ENCODE measurements around the gene NPRL2.

Gene NPRL2

DNA sequence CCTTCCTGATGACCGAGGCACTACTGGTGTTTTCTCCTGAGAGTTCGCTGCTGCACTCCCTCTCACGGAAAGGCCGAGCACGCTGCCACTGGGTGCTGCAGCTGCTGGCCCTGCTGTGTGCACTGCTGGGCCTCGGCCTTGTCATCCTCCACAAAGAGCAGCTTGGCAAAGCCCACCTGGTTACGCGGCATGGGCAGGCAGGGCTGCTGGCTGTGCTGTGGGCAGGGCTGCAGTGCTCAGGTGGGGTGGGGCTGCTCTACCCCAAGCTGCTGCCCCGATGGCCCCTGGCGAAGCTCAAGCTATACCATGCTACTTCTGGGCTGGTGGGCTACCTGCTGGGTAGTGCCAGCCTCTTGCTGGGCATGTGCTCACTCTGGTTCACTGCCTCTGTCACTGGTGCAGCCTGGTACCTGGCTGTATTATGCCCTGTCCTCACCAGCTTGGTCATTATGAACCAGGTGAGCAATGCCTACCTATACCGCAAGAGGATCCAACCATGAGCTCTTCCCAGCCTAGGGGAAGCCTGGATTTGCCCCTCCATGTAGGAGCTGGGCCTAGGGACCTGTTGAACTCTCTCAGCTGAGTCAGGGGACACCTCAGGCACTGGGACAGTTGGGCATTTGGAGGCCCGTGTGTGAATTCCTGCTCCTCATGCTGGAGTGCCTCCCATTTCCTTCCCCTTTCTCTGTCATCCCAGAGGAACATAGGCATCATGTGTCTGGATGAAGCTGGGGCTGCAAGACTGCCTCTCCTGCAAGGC is 2.9 kb upstream of the NPRL2 start:
- FAIRE-seq (no peak), DNase-seq (ENCODE audit: insufficient read length, low spot score) (no peak)

DNA sequence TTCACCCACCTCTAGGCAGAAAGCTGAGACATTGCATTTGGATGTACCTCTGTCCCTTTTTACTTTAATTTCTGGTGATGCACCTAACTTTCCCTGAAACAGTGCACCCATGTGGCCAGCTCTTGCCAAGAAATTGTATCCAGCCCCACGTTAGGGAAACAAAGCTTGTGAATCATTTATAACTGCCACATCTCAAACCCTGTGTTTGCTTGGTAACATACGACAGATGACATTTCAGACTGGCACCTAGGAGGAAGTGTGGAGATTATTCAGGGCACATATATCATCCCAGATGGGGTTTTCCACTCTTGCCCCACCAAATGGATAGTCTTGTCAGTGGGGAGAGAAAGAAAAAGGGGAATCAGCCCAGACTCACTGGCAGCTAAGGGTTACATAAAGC is 2.2 kb upstream of the NPRL2 start:
- DNase-seq (ENCODE audit: insufficient read length, low spot score) (no peak), FAIRE-seq (no peak)

DNA sequence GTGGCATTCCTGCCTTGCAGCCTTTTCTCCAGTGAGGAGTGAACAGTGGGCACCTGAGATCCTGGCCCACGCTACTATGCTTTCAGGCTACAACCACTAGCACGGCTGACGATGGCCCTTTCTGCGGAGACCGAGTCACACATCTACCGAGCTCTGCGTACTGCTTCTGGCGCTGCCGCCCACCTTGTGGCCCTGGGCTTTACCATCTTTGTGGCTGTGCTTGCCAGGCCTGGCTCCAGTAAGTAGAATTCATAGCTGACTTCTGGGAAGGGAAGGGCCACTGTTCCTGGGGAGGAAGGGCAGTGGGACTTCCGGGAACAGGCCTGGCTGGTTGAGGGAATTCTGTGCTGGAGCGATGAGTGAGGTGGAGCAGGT is 735 bp upstream of the NPRL2 start:
- no peak for FAIRE-seq

DNA sequence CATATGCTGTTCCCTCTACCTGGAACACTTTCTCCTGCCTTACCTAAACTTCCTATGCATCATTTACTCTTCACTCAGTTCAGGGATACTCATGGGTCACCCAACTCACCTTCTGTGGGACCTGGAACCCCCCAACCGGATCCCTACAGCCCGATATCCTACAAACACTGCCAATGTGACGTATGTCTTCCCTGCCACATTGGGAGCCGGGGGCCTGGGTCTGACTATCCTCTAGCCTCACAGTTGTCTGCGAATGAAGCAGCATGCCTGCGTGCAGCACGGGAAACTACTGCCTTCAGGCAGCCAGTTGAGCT is 405 bp downstream of the NPRL2 start:
- DNase-seq (ENCODE audit: insufficient read length, low spot score) (no peak), FAIRE-seq (no peak)

More for the DNA sequence above, 735 bp upstream of the NPRL2 start:
- no peak for DNase-seq (ENCODE audit: insufficient read length, low spot score)

DNA sequence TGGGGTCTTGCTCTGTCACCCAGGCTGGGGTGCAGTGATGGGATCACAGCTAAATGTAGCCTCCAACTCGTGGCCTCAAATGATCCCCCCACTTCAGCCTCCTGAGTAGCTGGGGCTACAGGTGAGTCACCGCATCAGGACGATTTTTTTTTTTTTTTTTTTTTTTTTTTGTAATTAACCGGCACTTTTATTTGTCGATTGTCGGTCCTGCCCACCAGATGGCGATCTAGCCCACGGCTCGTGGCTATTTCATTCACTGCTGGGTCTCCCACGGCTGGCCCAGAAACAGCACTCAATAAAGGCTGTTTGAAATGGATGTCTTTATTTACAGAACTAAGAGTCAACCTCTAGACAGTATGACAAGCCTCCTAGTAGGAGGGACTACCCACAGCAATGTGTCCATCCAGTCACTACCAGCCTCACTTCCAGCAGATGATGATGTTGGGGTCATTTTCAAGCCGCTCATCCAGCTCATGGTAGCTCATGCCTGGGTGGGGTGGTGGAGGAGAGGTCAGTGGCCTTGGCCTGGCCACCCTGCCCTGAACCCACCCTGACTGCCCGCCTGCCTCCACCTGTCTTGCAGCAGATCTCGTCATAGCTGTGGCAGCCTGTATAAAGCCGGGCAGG is 3.3 kb downstream of the NPRL2 start:
- FAIRE-seq = no peak
- peak; percentile 70 for DNase-seq (ENCODE audit: insufficient read length, low spot score)

DNA sequence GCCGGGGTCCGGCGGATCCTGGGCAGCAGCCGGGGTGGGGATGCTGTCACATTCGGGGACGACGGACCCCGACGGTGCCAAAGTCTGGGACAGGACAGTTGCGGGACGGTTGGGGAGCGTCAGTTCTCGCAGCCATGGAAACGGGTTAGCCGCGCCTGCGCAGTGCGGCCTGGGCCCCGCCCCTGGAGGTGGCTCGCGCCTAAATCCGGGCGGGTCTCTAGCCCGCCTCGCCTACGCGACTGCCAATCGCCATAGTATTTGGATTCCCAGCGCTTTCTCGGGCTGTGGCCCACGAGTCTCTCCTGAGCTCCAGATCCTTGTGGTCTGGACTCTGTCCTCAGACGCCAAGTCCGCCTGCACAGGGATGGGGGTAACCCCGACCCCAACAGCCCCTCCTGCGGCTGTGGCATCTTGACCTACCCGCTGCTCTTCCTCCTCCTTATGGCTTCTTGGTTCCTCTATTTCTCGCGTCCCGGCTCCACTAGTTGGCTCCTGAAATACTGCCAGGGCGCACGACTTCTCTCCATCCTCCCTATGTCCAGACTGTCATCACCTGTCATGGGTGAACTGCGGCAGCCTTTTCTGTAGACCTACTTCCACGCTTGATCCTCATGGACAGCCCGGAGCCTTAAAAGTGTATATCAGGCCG is 4.9 kb downstream of the NPRL2 start, which contains the start of gene ZMYND10:
TSS of gene ZMYND10 (minus strand) at position 147 of the 649 bp plus-strand sequence. CDS start 153 bp downstream, outside the sequence.
- no peak for DNase-seq (ENCODE audit: insufficient read length, low spot score)

DNA sequence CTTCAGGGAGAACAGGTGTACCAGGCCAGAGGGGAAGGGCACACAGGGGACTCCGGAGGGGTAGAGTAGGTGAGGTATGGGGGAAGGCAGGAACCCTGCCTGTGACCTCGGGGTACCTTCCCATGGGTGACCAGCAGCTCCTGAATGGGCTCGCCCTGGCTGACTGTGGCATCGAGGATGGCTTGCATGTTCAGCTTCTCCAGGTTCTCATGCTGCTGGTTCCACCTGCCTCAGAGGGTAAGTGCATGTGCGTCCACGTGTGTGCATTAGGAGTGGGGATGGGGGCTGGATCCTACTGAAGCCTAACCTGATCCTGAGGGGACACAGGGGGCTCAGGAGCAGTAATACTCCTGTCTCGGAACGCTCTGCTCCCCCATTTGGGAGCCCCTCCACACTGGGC is 5.6 kb downstream of the NPRL2 start:
- no peak for FAIRE-seq
- DNase-seq (ENCODE audit: insufficient read length, low spot score) = no peak

More for the DNA sequence above, 4.9 kb downstream of the NPRL2 start, which contains the start of gene ZMYND10:
- FAIRE-seq = peak; percentile 9

DNA sequence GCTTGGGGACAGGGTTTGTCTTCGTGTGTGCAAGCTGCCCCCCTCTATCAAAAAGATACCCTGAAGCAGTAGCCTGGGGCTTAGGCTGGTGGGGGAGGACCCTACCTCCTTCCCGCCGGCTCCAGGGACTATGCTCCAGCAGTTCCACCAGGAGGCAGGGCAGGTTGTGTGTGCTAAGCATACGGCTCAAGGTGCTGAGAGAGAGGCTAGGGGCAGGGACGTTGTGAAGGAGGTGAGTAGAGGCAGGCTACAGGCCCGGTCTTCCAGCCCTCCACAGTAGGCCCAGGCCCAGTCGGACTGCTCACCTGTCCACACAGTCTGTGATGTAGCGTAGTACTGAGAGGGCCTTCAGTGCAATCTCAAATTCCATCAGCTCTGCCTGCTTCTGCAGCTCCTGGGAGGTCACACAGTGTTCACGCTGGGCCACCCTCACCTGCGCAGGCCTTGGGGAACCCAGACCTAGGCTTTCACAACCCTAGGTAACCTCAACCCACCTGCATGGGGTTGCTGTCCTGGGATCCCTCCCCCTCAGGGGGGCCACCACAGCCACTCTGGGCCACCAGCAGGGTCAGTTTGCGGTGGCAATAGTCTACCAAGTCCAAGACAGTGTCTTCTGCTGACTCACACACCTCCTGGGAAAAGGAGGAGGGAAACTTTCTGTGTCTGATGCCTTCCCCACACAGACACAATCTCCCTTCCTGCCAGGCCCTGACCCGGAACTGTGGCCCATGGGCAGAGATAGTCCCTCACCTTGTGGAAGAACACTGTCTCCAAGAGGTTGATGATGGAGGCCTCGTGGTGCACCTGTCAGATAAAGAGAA is 7.6 kb downstream of the NPRL2 start:
- FAIRE-seq (no peak), DNase-seq (ENCODE audit: insufficient read length, low spot score) (no peak)

DNA sequence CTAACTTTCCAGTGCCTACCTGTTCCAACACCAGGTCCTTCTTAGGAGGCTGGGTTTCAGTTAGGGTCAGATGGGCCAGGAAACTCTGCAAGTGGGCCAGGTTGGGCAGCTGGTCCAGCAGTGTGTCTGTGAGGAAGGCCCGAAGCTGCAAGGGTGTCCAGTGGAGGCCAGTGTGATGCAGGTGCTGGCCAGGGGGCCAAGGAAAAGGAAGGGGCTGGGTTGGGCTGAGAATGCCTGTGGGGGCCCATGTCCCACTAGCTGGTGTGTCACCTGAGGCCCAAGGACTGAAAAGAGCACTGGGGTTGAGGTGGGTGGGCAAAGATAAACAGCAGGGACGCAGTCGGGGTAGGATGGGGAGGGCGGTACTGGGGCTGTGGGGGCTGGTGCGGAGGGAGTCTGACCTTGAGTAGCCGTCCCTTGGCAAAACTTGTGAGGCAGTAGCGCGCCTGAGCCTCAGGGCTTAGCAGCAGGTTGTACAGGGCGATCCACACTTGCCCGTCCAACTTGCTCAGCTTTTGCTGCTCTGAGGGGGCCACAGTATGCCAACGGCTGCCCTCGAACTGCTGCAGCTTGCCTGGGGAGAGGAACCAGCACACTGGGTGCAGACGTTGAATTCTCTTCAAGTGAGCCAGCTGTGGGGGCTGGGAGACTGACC is 8.5 kb downstream of the NPRL2 start:
- FAIRE-seq = no peak
- DNase-seq (ENCODE audit: insufficient read length, low spot score) = no peak

DNA sequence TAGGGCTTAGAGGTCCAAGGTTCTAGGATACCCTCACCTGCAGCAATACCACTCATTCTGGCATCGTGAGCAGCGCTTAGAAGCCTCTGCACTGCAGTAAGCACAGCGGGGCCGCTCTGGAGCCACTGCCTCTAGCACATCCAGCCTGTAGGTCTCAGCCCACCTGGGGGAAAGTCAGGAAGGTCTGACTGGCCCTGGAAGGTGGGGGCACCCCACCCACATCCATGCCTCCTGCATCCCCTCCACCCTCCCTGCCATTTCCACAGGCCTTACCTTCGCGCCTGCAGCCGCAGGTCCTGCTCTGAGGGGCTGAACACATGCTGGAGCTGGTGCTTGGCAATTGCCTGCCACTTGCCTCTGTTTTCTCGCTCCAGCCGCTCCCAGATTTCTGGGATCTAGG is 9.0 kb downstream of the NPRL2 start:
- FAIRE-seq (no peak), DNase-seq (ENCODE audit: insufficient read length, low spot score) (no peak)

DNA sequence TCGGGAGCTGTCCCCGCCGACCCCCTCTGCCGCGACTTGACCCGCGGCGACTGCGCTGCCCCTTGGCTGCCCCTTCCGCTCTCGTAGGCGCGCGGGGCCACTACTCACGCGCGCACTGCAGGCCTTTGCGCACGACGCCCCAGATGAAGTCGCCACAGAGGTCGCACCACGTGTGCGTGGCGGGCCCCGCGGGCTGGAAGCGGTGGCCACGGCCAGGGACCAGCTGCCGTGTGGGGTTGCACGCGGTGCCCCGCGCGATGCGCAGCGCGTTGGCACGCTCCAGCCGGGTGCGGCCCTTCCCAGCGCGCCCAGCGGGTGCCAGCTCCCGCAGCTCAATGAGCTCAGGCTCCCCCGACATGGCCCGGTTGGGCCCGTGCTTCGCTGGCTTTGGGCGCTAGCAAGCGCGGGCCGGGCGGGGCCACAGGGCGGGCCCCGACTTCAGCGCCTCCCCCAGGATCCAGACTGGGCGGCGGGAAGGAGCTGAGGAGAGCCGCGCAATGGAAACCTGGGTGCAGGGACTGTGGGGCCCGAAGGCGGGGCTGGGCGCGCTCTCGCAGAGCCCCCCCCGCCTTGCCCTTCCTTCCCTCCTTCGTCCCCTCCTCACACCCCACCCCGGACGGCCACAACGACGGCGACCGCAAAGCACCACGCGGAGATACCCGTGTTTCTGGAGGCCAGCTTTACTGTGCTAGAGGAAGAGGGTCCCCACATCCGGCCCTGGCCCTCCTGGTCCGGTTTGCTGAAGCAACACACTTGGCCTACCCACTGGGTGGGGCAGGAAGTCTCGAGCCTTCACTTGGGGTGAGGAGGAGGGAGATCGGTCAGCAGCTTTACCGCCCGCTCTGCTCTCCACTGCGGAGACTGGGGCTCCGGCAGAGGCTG is 9.9 kb downstream of the NPRL2 start, which contains the start of gene RASSF1:
TSS of gene RASSF1 (minus strand) at position 389 of the 882 bp plus-strand sequence. CDS start at position 358, 31 bp downstream.
- DNase-seq (ENCODE audit: insufficient read length, low spot score) (no peak), FAIRE-seq (no peak)

DNA sequence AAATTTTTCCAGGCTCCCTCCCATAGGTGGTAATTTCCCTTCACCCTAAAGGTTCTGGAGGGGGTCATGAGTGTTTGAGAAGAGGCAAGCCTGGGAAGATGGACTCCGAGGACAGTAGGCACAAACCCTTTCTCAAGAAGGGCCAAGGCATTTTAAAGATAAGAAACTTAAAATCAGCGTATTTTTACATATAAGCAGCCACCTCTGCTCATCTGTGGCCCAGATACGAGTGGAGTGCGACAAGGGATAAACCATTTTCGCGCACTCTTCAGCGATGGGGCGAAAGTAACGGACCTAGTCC is 10.5 kb downstream of the NPRL2 start:
- FAIRE-seq (no peak), DNase-seq (ENCODE audit: insufficient read length, low spot score) (no peak)

DNA sequence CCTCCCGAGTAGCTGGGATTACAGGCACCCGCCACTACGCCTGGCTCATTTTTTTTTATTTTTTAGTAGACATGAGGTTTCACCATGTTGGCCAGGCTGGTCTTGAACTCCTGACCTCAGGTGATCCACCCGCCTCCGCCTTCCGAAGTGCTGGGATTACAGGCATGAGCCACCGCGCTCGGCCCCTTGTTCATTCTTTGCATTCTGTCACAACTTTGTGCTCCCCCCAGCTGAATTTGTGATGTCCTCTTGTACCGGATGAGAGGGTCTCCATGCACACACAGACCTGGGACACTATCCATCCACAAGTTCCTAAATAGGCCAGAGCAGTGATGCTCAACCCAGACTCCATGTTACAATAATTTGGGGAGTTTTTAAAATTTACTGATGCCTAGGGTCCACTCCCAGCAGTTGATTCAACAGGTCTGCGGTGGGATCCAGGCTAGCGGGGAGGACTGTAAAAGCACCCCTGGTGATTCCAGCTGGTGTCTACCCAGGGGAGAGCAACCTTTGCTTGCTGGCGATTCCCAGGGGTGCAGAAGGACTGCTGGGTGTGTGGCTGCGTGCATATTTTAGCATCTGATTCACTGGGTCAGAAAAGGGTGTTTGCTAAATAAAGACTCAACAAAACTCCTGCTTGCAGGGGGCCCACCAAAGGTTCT is 11.0 kb downstream of the NPRL2 start:
- DNase-seq (ENCODE audit: insufficient read length, low spot score) (no peak), FAIRE-seq (no peak)

DNA sequence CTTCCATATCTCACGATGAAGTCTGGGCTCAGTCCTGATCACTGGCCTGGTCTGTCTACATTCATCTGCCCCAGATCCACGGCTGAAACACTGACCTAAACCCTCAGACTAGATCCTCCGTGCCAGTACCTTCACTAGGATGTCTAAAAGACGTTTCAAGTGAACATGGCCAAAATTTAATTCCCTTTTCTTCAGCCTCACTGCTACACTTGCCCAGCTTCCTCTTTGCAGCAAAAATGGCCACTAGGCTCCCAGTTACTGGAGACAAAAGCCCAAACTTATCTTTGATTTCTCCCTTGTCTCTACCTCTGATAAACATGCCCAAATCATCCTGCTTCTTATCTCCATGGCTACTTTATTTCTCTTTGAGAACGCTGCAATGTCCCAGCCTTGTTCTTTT is 11.6 kb downstream of the NPRL2 start:
- FAIRE-seq (no peak), DNase-seq (ENCODE audit: insufficient read length, low spot score) (no peak)

DNA sequence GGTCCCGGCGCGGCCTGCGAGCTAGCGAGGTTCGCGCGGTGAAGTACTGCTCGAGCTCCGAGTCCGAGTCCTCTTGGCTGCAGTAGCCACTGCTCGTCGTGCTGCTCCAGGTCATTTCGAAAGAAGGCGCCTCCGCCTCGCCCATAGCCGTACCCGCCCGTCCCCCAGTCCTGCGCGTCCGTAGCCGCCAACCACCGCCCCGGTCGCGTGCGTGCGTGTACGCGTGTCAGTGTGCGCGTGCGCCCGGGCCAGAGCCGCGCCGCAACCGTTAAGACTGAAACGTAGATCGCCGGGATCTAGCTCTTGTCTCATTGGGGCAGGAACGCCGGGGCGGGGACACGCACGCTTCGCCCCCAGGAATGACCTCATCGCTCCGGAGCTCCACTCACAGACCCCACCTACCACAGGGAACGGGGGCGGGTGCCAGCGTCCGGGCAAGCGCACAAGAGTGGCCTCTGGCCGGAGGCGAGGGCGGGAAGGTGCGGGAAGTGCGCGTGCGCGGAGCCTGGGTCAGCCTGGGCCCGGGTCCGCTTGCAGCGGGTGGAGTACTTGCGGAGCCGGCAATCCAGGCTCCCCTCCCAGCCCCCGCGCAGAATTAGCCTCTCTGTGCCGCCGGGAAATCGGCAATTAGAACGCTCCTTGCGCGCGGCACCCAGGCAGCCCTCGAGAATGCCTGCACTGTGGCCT is 13.3 kb downstream of the NPRL2 start:
- DNase-seq (ENCODE audit: insufficient read length, low spot score) (peak; percentile 99), FAIRE-seq (peak; percentile 99)

DNA sequence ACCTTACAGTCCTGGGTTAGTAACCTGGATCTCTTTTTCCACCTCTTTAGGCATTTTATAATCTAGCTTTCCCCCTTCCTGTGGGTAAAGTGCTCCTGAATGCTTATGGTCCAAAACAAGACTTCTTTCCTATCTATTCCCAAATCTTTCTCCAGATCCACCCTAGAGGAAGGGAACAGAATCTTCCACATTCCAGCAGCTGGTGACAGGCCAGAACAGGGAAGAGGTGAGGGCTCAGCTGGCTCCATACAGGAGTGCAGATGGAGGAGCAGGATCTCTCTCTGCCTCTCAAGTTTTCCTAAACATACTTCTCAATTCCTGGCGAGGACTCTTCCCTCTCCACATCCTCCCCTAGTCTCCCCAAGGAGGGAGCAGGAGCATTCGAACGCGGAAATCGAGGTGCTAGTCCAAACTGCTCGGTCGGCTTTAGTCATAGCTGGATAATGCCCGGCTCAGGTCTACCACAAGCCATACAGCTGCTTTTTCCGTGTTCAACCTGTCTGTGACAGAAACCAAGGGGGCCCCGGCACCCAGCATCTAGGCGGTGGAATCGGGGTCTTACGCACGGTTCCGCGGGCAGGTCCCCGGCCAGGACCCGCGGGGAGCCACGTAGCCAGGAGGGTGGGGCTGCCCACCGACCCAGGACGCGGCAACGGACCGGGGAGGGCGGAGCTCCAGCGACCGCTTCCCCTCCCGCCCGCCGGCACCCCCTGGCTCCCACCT is 14.0 kb downstream of the NPRL2 start:
- DNase-seq (ENCODE audit: insufficient read length, low spot score) (no peak), FAIRE-seq (no peak)

DNA sequence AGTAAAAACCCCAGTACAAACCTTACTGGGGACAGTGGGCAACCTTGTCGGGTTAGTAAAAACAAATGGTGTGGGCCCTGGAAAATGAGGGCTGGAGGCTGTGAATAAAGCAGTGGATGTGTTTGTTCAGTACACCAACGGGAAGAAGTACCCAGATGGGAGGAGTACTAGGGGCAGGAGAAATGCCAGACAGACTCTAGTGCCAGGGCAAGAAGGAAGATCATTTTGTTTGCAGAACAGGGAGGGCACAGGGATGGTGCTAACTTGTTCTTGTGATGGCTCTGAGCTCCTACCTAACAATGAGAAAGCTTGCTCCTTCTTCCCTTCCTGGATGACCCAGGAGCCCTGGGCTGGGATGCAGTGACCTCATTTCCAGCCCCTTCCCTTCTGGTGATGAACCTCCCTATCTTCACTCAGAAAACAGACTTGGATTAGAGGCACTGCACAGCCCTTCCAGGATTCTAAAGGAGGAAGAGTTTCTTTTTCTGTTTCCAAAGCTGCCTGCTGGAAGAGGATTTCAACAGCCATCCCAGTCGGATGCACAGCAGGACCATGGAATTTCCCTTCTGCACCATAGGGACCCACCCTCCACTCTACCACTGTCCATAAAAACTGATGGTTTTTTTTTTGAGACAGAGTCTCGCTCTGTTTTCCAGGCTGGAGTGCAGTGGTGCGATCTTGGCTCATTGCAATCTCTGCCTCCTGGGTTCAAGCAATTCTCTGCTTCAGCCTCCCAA is 16.1 kb downstream of the NPRL2 start:
- DNase-seq (ENCODE audit: insufficient read length, low spot score) = no peak
- FAIRE-seq = no peak

All from HTR-8/SVneo (cell line).